Neuron (in vitro differentiated cells): ENCODE measurements around the gene NDUFA13.

Experiments
- H2AFZ ChIP-seq: one replicate; pipeline ENCODE4 v1.6.1; 2013; ENCODE audit warnings: low read depth, mild to moderate bottlenecking, inconsistent platforms, low read length, moderate library complexity
- H3K27me3 ChIP-seq: one replicate; pipeline ENCODE4 v1.6.1; 2013; ENCODE audit warnings: low read length; ENCODE audit not compliant: insufficient read depth
- H3K36me3 ChIP-seq: one replicate; pipeline ENCODE4 v1.6.1; 2013; ENCODE audit warnings: low read length; ENCODE audit not compliant: insufficient read depth
- H3K4me1 ChIP-seq: one replicate; pipeline ENCODE4 v1.6.1; 2013; ENCODE audit warnings: low read length; ENCODE audit not compliant: insufficient read depth
- H3K4me3 ChIP-seq: 2 replicates; pipeline ENCODE4 v1.5.1; 2013; ENCODE audit warnings: mild to moderate bottlenecking, low read length, moderate library complexity
- H3K9me3 ChIP-seq: one replicate; pipeline ENCODE4 v1.6.1; 2013; ENCODE audit warnings: low read length

Gene NDUFA13

GRCh38 chr19:19495614-19496603 is 20.1 kb upstream of the NDUFA13 start:
- Histone ChIP-seq H3K9me3 (no peaks in the 10 kb centered on the region), H3K36me3 (peaks cover 82% of the 10 kb centered on the region), H3K27me3 (no peaks in the 10 kb centered on the region), H2AFZ (no peak overlapping the region), H3K4me1 (no peaks in the 10 kb centered on the region), H3K4me3 (no peak overlapping the region)

DNA sequence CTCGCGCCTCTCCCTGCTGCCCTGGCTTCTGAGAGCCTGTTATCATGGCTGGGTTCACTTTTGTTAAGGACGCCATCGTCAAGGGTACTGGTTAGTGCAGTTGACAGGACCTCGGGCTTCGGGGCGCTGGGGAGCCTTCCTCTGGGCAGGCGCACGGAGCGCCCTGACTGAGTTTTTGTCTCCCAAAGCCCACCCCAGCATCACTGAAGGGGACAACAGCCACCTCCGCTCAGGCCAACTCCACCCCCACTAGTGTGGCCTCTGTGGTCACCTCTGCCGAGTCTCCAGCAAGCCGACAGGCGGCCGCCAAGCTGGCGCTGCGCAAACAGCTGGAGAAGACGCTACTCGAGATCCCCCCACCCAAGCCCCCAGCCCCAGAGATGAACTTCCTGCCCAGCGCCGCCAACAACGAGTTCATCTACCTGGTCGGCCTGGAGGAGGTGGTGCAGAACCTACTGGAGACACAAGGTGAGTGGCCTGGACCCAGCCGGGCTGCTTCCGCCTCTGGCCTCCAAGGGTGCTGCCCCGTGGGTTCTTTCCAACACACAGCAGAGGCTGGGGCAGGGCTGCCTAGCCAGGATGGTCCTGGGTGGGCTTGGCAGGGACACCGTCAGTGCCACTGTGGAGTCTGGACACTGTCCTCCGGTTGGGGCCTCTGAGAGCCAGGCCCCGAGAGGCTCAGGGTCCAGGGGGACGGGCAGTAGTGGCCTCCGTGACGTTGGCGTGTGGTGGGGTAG is 17.6 kb upstream of the NDUFA13 start:
- no peak overlapping the region for H2AFZ ChIP-seq
- H3K36me3 ChIP-seq, result peaks cover 90% of the 10 kb centered on the region
- no peaks in the 10 kb centered on the region for H3K9me3 ChIP-seq
- H3K4me1 ChIP-seq, result no peaks in the 10 kb centered on the region
- no peak overlapping the region for H3K4me3 ChIP-seq
- no peaks in the 10 kb centered on the region for H3K27me3 ChIP-seq

DNA sequence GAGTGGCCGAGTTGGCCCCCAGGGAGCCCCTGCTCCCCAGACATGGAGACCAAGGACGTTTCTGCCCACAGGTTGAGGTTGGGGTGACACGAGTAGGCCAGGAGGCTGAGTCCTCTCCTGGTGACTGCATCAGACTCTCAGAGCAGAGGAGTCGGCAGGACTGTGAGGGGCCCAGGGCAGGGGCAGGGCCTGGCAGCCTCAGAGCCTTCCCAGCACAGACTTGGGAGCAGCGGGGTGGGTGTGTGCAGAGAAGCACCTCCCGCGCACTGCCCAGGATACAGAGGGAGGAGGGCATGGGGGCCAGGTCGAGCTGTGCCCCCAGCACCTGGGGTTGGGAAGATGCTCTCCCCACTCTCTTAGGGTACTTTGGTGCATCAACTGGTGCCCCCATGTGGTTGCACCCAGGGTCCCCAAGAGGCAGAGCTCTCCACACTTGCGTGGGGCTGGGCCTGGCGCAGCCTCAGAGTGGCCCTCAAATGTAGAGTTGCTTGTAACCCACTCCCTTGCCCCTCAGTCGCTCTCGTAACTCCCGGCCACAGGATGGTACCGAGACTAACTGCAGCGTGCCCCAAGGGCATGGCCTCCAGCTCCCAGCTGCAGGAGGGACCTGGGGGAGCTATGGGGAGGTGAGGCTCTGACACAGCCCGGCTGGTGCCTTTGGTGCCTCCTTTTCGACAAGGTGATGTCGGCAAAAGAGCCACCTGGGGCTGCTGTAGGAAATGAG is 16.6 kb upstream of the NDUFA13 start:
- Histone ChIP-seq H2AFZ (no peak overlapping the region), H3K36me3 (peaks cover 90% of the 10 kb centered on the region), H3K27me3 (no peaks in the 10 kb centered on the region), H3K9me3 (no peaks in the 10 kb centered on the region), H3K4me1 (no peaks in the 10 kb centered on the region), H3K4me3 (no peak overlapping the region)

GRCh38 chr19:19500975-19501644 is 14.9 kb upstream of the NDUFA13 start:
- Histone ChIP-seq H3K4me1 (no peaks in the 10 kb centered on the region), H2AFZ (no peak overlapping the region), H3K9me3 (no peaks in the 10 kb centered on the region), H3K27me3 (no peaks in the 10 kb centered on the region), H3K4me3 (no peak overlapping the region), H3K36me3 (peaks cover 94% of the 10 kb centered on the region)

DNA sequence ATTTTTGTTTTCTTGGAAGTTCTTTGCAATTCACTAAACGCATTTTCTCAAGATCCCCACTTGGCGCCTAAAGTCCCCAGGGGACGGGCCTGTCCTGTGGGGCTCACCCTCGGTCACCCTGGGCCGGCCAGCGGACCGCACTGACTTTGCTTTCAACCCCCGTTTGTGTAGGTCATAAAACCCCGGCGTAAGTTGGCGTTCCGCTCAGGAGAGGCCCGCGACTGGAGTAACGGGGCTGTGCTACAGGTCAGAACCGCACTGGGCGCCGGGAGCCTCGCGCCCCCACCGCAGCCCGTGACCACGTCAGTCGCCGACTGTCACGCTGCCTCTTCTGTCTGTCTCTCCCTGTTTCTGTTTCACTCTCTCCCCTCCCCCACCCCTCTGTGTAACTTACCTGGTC is 14.2 kb upstream of the NDUFA13 start:
- no peaks in the 10 kb centered on the region for H3K27me3 ChIP-seq
- H3K4me3 ChIP-seq, result no peak overlapping the region
- H3K36me3 ChIP-seq, result peaks cover 94% of the 10 kb centered on the region
- H3K9me3 ChIP-seq, result no peaks in the 10 kb centered on the region
- H2AFZ ChIP-seq, result no peak overlapping the region
- no peaks in the 10 kb centered on the region for H3K4me1 ChIP-seq

GRCh38 chr19:19502281-19502680 is 13.7 kb upstream of the NDUFA13 start:
- peaks cover 97% of the 10 kb centered on the region for H3K36me3 ChIP-seq
- H3K27me3 ChIP-seq, result no peaks in the 10 kb centered on the region
- H2AFZ ChIP-seq, result no peak overlapping the region
- H3K4me1 ChIP-seq, result no peaks in the 10 kb centered on the region
- H3K9me3 ChIP-seq, result no peaks in the 10 kb centered on the region
- no peak overlapping the region for H3K4me3 ChIP-seq

DNA sequence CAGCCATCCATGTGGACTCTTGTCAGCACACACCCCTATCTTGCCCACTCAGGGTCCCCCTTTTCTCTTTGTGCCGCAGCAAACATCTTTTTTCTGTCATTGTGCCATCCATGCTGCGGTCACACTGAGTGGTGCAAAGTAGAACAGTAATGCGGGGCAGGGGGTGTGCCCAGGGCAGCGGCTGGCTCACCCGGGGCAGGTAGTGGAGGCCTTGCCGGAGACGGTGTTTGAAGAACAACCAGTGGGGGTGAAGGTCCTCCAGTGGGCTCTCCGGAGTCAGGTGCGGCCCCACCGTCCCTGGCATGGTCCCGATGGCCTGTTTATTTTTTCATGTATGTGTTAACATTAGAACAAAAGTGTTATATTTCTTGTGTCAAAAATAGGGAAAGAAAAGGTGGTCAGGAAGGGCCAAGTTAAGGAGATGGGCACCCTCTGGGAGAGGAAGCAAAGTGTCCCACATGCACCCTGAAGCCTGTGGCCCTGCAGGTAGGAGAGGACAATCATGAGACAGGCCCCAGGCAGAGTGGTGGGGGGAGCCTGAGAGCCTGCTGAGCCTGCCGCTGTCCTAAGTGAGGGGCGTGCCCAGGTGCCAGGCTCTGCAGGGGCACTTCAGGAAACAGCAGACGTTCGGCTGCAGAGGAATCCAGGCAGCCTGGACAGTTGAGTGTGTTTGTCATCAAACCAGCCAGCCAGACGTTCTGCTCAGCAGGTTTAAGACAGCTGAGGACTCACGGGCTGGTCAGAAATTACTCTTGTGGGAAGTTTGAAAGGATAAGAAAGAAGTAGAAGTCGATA is 13.0 kb upstream of the NDUFA13 start:
- H3K9me3 ChIP-seq, result no peaks in the 10 kb centered on the region
- H3K36me3 ChIP-seq, result peaks cover 97% of the 10 kb centered on the region
- no peak overlapping the region for H2AFZ ChIP-seq
- no peak overlapping the region for H3K4me3 ChIP-seq
- no peaks in the 10 kb centered on the region for H3K4me1 ChIP-seq
- H3K27me3 ChIP-seq, result no peaks in the 10 kb centered on the region

GRCh38 chr19:19504754-19505668 is 11.0 kb upstream of the NDUFA13 start:
- H2AFZ ChIP-seq, result no peak overlapping the region
- H3K4me1 ChIP-seq, result peaks cover 3% of the 10 kb centered on the region
- H3K4me3 ChIP-seq, result no peak overlapping the region
- no peaks in the 10 kb centered on the region for H3K9me3 ChIP-seq
- H3K36me3 ChIP-seq, result peaks cover 80% of the 10 kb centered on the region
- no peaks in the 10 kb centered on the region for H3K27me3 ChIP-seq

DNA sequence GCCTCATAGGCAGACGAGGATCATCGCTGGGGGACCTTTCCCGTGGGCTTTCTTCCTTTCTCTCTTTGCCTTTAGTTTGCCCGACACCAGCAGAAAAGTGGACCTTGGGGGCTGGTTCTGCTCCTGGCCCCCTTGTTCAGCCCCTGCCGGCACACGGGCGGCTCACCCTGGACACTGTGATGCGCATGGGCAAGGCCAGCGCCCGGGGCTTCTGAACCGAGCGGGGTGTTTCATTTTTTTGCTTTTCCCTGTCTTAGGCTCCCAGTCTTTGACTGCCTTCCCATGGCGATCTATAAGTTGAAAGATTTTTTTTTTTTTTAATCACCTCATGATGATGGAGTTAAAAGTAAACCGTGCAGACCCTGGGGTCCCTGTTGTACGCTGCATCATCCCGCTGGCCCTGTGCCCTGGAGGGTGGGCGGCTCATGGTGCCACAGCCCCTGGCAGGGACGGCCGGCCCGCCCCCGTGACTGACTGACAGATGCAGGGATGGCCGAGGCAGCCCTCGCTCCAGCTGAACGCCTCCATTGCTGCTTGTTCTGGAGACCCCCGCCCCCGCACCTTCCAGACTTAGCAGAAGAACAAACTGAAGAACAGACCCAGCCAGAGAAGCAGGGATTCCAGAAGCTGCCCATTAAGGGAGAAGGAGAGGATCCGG is 10.2 kb upstream of the NDUFA13 start:
- Histone ChIP-seq H3K27me3 (no peaks in the 10 kb centered on the region), H3K36me3 (peaks cover 73% of the 10 kb centered on the region), H2AFZ (no peak overlapping the region)

DNA sequence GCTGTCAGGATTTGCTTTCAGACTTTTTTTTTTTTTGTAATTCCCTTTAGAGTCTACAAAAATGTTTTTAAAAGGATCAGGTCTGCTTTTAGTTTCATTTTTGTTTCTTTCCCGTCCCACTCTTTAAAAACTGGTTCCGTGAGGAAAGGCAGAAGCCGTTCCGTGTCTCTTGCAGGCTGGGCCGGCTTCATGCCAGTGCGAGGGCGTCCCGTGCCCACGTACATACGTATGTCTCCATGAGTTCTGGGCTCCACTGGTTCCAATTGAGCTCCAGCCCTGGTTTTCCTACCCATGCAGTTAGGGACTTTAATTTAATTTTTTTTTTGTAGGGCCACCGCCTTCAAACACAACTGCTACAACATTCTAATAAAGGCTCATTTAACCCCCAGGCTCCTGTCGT is 9.4 kb upstream of the NDUFA13 start:
- Histone ChIP-seq H3K4me1 (peaks cover 3% of the 10 kb centered on the region), H3K36me3 (peaks cover 65% of the 10 kb centered on the region), H3K4me3 (no peak overlapping the region), H2AFZ (no peak overlapping the region), H3K9me3 (no peaks in the 10 kb centered on the region), H3K27me3 (no peaks in the 10 kb centered on the region)

More for the DNA sequence above, 10.2 kb upstream of the NDUFA13 start:
- no peak overlapping the region for H3K4me3 ChIP-seq
- H3K4me1 ChIP-seq, result peaks cover 3% of the 10 kb centered on the region
- H3K9me3 ChIP-seq, result no peaks in the 10 kb centered on the region

GRCh38 chr19:19507354-19507753 is 8.7 kb upstream of the NDUFA13 start:
- Histone ChIP-seq H3K4me1 (peaks cover 3% of the 10 kb centered on the region), H3K4me3 (no peak overlapping the region), H2AFZ (no peak overlapping the region), H3K9me3 (no peaks in the 10 kb centered on the region), H3K36me3 (peaks cover 57% of the 10 kb centered on the region), H3K27me3 (no peaks in the 10 kb centered on the region)
